Right atrium auricular region (tissue), 2 donors: Measurements from ENCODE around the gene MAP4. TPM values are rescaled to one million over a fixed set of nuclear protein-coding genes. Genes with fewer than 3 reads are reported as not detected.

Source experiments
- DNase-seq: peaks from one replicate; pipeline ENCODE4 v3.0.0-alpha.2; 2019; ENCODE audit warnings: low spot score
- H3K27ac ChIP-seq, 2 donors: fragments of 200-600 bp; sonication (generic); 1 replicate in 1 of 2; 2 replicates in 1 of 2; pipeline ENCODE4 v1.5.1; 2016 to 2019
- H3K27me3 ChIP-seq, 2 donors: fragments of 200-600 bp; sonication (generic); one replicate each; pipeline versions ENCODE4 v1.5.1 to v1.6.0; 2017 to 2019
- H3K36me3 ChIP-seq: fragments of 200-600 bp; sonication (generic); one replicate; pipeline ENCODE4 v1.5.1; 2016
- H3K4me1 ChIP-seq, 2 donors: fragments of 200-600 bp; sonication (generic); one replicate each; pipeline versions ENCODE4 v1.5.1 to v1.6.0; 2017 to 2019
- H3K4me3 ChIP-seq, 2 donors: fragments of 200-600 bp; sonication (generic); 1 replicate in 1 of 2; 2 replicates in 1 of 2; pipeline ENCODE4 v1.5.1; 2017 to 2019; ENCODE audit warnings: mild to moderate bottlenecking in 1 of 2, moderate library complexity in 1 of 2
- H3K9me3 ChIP-seq, 2 donors: fragments of 200-600 bp; sonication (generic); one replicate each; pipeline ENCODE4 v1.5.1; 2019
- CTCF ChIP-seq, 2 donors: fragments of 200-600 bp; sonication (generic); IDR thresholded peaks; one replicate each; pipeline ENCODE4 v1.5.1; 2019; ENCODE audit warnings: antibody characterized with exemption in 2 of 2
- total RNA-seq, 2 donors: library from RNA; depleted of rRNA; stranded (reverse); fragments of >200 nt; gene quantifications; one replicate each; pipeline ENCODE4 v1.1.0, GENCODE V29; 2016

The MAP4 gene
- total RNA-seq, 2 donors from 2014 or later, result 428 to 552 TPM

- H3K4me1 ChIP-seq, result peaks cover 0 to 42% of the 10 kb centered on the region in 2 donors
- H3K4me3 ChIP-seq, result no peak overlapping the region
- H3K9me3 ChIP-seq, result no peaks in the 10 kb centered on the region
- no peaks in the 10 kb centered on the region for H3K27me3 ChIP-seq
- TF ChIP-seq CTCF (IDR thresholded peaks at IDR 0.05), result no peak
- no peak overlapping the region for H3K27ac ChIP-seq
- no peak for DNase-seq
- H3K36me3 ChIP-seq, result peaks cover 4% of the 10 kb centered on the region
These were observed 14.2 kb downstream of the MAP4 start for GRCh38 chr3:48001991-48002390.

- no peak for TF ChIP-seq CTCF (IDR thresholded peaks at IDR 0.05)
These were observed 16.0 kb downstream of the MAP4 start for GRCh38 chr3:48000212-48000611.

GRCh38 chr3:47996440-47996839 lies 19.8 kb downstream of the MAP4 start:
- DNase-seq, result no peak
- H3K4me1 ChIP-seq, result peaks cover 0 to 37% of the 10 kb centered on the region in 2 donors
- no peak for TF ChIP-seq CTCF (IDR thresholded peaks at IDR 0.05)
- H3K36me3 ChIP-seq, result peaks cover 38% of the 10 kb centered on the region
- no peak overlapping the region for H3K27ac ChIP-seq
- H3K27me3 ChIP-seq, result no peaks in the 10 kb centered on the region
- H3K9me3 ChIP-seq, result no peaks in the 10 kb centered on the region
- H3K4me3 ChIP-seq, result no peak overlapping the region

More at GRCh38 chr3:48000212-48000611, 16.0 kb downstream of the MAP4 start:
- Histone ChIP-seq H3K27ac (no peak overlapping the region), H3K9me3 (no peaks in the 10 kb centered on the region), H3K4me3 (no peak overlapping the region), H3K27me3 (no peaks in the 10 kb centered on the region), H3K4me1 (peaks cover 0 to 39% of the 10 kb centered on the region in 2 donors), H3K36me3 (peaks cover 11% of the 10 kb centered on the region)
- no peak for DNase-seq

- Histone ChIP-seq H3K4me3 (no peak overlapping the region), H3K36me3 (peaks cover 46% of the 10 kb centered on the region), H3K27ac (no peak overlapping the region), H3K4me1 (peaks cover 0 to 38% of the 10 kb centered on the region in 2 donors), H3K27me3 (no peaks in the 10 kb centered on the region), H3K9me3 (no peaks in the 10 kb centered on the region)
- DNase-seq, result no peak
- no peak for TF ChIP-seq CTCF (IDR thresholded peaks at IDR 0.05)
These were observed 22.0 kb downstream of the MAP4 start for GRCh38 chr3:47994180-47994579.

- Histone ChIP-seq H3K27ac (no peak overlapping the region), H3K9me3 (no peaks in the 10 kb centered on the region), H3K4me1 (peaks cover 0 to 20% of the 10 kb centered on the region in 2 donors), H3K27me3 (no peaks in the 10 kb centered on the region), H3K4me3 (no peak overlapping the region), H3K36me3 (peaks cover 43% of the 10 kb centered on the region)
- no peak for DNase-seq
- no peak for TF ChIP-seq CTCF (IDR thresholded peaks at IDR 0.05)
These were observed 24.9 kb downstream of the MAP4 start for GRCh38 chr3:47991341-47991740.

- Histone ChIP-seq H3K36me3 (peaks cover 35% of the 10 kb centered on the region), H3K4me3 (no peak overlapping the region), H3K9me3 (no peaks in the 10 kb centered on the region), H3K27ac (peak overlapping the region in 1 of 2 donors; percentile 40), H3K27me3 (no peaks in the 10 kb centered on the region), H3K4me1 (peaks cover 0 to 24% of the 10 kb centered on the region in 2 donors)
- peak; percentile 86 for DNase-seq
- TF ChIP-seq CTCF (IDR thresholded peaks at IDR 0.05), result peak; percentile 88 to 95
These were observed 26.2 kb downstream of the MAP4 start for GRCh38 chr3:47989981-47990440.
